ENCODE results near the gene TNFRSF1A.
A peak's percentile ranks its signal among the peaks of the same experiment; 100 is the strongest.

TNFRSF1A gene

GRCh38 chr12:6336889-6337853 is 4.7 kb downstream of the TNFRSF1A start:
- DNase-seq, result no peak

- DNase-seq, result peak; percentile 90
Measured at GRCh38 chr12:6336079-6336888, 5.6 kb downstream of the TNFRSF1A start.

GRCh38 chr12:6335451-6336078 is 6.3 kb downstream of the TNFRSF1A start:
- peak; percentile 20 for DNase-seq

GRCh38 chr12:6334940-6335450 is 6.9 kb downstream of the TNFRSF1A start:
- DNase-seq, result no peak

- DNase-seq, result no peak
Measured at GRCh38 chr12:6334359-6334758, 7.5 kb downstream of the TNFRSF1A start.

GRCh38 chr12:6333566-6333965 is 8.3 kb downstream of the TNFRSF1A start:
- DNase-seq, result no peak

GRCh38 chr12:6333029-6333428 is 8.8 kb downstream of the TNFRSF1A start:
- no peak for DNase-seq

GRCh38 chr12:6332459-6332858 is 9.4 kb downstream of the TNFRSF1A start:
- no peak for DNase-seq

GRCh38 chr12:6330999-6331714 is 10.7 kb downstream of the TNFRSF1A start:
- DNase-seq, result no peak

- no peak for DNase-seq
Measured at GRCh38 chr12:6330192-6330591, 11.7 kb downstream of the TNFRSF1A start.

GRCh38 chr12:6329703-6330064 is 12.2 kb downstream of the TNFRSF1A start:
- no peak for DNase-seq

GRCh38 chr12:6328945-6329702 is 12.8 kb downstream of the TNFRSF1A start:
- DNase-seq, result no peak

- no peak for DNase-seq
Measured at GRCh38 chr12:6328045-6328779, 13.7 kb downstream of the TNFRSF1A start.

GRCh38 chr12:6327229-6328041 is 14.4 kb downstream of the TNFRSF1A start:
- no peak for DNase-seq

- DNase-seq, result no peak
Measured at GRCh38 chr12:6326316-6327228, 15.3 kb downstream of the TNFRSF1A start.

GRCh38 chr12:6324936-6325750 is 16.7 kb downstream of the TNFRSF1A start:
- no peak for DNase-seq

GRCh38 chr12:6323995-6324711 is 17.7 kb downstream of the TNFRSF1A start:
- DNase-seq, result no peak
